Subcutaneous abdominal adipose tissue (tissue), 5 donors: ENCODE data around the gene NDUFA6.
"Not testable (repeated sequence)": the region's sequence is repeated elsewhere in the genome, so short reads cannot be mapped to it uniquely, and the experiment has no call there.

Experiments
- H3K27ac ChIP-seq: one replicate; pipeline ENCODE4 v1.7.0; 2013; ENCODE audit warnings: low read depth, mild to moderate bottlenecking, inconsistent platforms, low read length, moderate library complexity
- H3K27me3 ChIP-seq, 5 donors: one replicate each; pipeline ENCODE4 v1.7.0; 2013; ENCODE audit warnings: low read length in 5 of 5, inconsistent platforms in 1 of 5; ENCODE audit not compliant: control insufficient read depth in 5 of 5, insufficient read depth in 4 of 5
- H3K36me3 ChIP-seq, 5 donors: one replicate each; pipeline ENCODE4 v1.7.0; 2013; ENCODE audit warnings: low read length in 5 of 5; ENCODE audit not compliant: control insufficient read depth in 5 of 5, insufficient read depth in 5 of 5
- H3K4me1 ChIP-seq, 5 donors: one replicate each; pipeline ENCODE4 v1.7.0; 2013; ENCODE audit warnings: low read length in 5 of 5, mild to moderate bottlenecking in 3 of 5, moderate library complexity in 1 of 5; ENCODE audit not compliant: control insufficient read depth in 5 of 5, insufficient read depth in 5 of 5
- H3K4me3 ChIP-seq, 5 donors: one replicate each; pipeline ENCODE4 v1.7.0; 2013; ENCODE audit warnings: low read length in 5 of 5, low read depth in 1 of 5
- H3K9ac ChIP-seq, 5 donors: one replicate each; pipeline ENCODE4 v1.7.0; 2013; ENCODE audit warnings: low read length in 5 of 5, mild to moderate bottlenecking in 4 of 5, moderate library complexity in 3 of 5
- H3K9me3 ChIP-seq, 5 donors: one replicate each; pipeline ENCODE4 v1.7.0; 2013; ENCODE audit warnings: low read length in 5 of 5; ENCODE audit not compliant: control insufficient read depth in 5 of 5
- donor health status: healthy.
- donor health status: healthy.
- donor health status: healthy.
- donor health status: healthy.
- donor health status: healthy.

NDUFA6 gene

DNA sequence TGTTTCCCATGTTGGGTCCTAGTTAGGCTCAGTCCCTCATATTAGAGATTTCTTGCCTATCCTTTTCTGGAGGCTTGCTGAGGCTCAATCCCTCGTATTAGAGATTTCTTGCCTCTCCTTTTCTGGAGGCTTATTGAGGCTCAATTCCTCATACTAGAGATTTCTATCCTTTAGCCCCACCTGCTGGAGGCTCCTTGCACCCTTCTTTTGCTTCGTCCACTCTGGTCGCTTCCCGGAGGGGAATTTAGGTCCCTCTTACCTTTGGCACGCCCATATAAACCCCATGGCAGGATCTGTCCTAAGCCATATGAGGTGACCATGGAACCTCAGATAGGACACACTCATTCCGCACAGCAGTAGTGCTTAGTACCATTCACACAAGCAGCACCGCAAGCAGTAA lies 24.1 kb upstream of the NDUFA6 start:
- Histone ChIP-seq H3K27me3 (no peaks in the 10 kb centered on the region), H3K27ac (no peak overlapping the region), H3K9me3 (peaks cover 0 to 10% (median 9%) of the 10 kb centered on the region in 5 donors), H3K4me1 (peaks cover 2 to 12% (median 4%) of the 10 kb centered on the region in 5 donors), H3K36me3 (no peaks in the 10 kb centered on the region), H3K4me3 (no peak overlapping the region), H3K9ac (no peak overlapping the region)

DNA sequence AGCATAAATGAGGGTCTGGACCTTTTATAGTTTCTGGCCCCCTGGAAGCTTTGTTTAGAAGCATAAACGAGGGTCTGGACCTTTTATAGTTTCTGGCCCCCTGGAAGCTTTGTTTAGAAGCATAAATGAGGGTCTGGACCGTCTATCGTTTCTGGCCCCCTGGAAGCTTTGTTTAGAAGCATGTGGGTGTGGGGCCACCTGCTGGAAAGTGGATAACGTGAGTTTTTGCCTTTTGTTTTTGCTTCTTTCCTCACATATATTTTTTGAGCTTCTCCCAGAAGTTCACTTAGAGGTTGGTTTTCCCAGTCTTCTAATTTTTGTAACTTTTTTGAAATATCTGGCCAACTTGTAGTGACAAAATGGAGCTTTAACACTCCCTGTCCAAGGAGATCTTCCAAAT lies 22.2 kb upstream of the NDUFA6 start:
- H3K9me3 ChIP-seq = peaks cover 0 to 10% (median 9%) of the 10 kb centered on the region in 5 donors
- not testable (repeated sequence) for H3K9ac ChIP-seq, H3K27ac ChIP-seq, H3K36me3 ChIP-seq, H3K4me3 ChIP-seq, H3K27me3 ChIP-seq
- peaks cover 2 to 12% (median 4%) of the 10 kb centered on the region in 5 donors for H3K4me1 ChIP-seq

DNA sequence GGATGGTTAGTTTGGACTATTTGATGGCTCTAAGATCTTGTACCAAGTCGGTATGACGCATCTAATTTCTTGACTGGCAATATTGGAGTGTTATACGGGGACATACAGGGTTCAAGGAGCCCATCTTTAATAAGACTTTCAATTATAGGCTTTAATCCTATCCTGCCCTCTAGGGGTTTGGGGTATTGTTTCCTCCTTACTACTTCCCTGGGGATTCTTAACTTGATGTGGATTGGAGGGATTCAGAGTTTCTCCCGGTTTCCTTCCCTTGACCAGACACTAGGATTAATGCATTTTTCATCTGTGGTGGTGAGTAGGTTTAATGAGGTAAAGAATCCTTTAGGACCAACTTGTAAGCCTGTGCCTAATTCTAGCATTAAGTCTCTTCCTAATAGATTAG lies 21.2 kb upstream of the NDUFA6 start:
- no peaks in the 10 kb centered on the region for H3K36me3 ChIP-seq
- H3K4me1 ChIP-seq = peaks cover 1 to 5% (median 3%) of the 10 kb centered on the region in 5 donors
- H3K27ac ChIP-seq = no peak overlapping the region
- H3K9me3 ChIP-seq = peaks cover 0 to 10% (median 9%) of the 10 kb centered on the region in 5 donors
- H3K9ac ChIP-seq = no peak overlapping the region
- no peaks in the 10 kb centered on the region for H3K27me3 ChIP-seq
- H3K4me3 ChIP-seq = no peak overlapping the region

DNA sequence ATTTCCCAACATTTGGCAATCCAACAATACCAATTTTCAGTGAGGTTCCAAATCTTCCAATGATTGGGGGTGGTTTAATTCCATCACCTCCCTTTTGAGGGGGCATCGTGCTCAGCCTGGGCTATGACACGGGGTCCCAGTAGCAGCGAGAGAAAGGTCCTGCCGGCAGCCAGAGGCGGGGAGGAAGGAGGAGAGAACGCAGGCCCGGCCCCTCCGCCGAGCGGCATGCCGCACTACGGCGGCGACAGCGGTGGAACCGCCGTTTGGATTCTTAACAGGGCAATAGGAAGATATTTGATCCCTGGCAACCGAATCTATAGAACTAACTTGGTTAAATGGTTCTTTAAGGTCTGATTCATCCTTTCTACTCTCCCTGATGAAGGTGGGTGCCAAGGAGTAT lies 18.3 kb upstream of the NDUFA6 start:
- Histone ChIP-seq H3K27me3 (no peaks in the 10 kb centered on the region), H3K36me3 (no peaks in the 10 kb centered on the region), H3K4me3 (no peak overlapping the region), H3K9ac (no peak overlapping the region), H3K27ac (no peak overlapping the region), H3K9me3 (peaks cover 0 to 11% (median 9%) of the 10 kb centered on the region in 5 donors), H3K4me1 (no peaks in the 10 kb centered on the region)

DNA sequence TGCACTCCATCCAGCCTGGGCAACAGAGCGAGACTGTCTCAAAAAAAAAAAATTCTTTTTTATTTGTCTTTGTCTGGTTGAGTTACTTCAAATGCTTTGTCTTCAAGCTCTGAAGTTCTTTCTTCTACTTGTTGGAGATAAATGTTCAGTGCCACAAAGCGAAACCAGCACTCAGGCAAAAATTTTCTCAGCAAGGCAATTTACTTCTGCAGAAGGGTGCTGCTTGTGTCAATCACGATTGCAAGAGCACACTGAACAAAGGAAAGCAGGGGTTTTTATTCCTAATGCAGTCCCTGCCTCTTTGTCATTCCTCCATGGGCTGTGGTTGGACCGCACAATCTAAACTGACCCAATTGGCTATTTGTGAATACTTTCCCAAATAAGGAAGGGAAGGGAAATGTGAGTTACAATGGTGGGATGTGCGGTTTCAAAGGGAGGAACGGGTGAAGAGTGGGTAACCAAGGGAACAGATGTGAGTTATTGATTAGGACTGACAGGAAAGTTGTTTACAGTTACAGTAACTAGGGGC lies 13.8 kb upstream of the NDUFA6 start:
- not testable (repeated sequence) for H3K27ac ChIP-seq, H3K4me1 ChIP-seq, H3K36me3 ChIP-seq, H3K9ac ChIP-seq, H3K27me3 ChIP-seq, H3K4me3 ChIP-seq
- peaks cover 2 to 20% (median 18%) of the 10 kb centered on the region in 5 donors for H3K9me3 ChIP-seq

DNA sequence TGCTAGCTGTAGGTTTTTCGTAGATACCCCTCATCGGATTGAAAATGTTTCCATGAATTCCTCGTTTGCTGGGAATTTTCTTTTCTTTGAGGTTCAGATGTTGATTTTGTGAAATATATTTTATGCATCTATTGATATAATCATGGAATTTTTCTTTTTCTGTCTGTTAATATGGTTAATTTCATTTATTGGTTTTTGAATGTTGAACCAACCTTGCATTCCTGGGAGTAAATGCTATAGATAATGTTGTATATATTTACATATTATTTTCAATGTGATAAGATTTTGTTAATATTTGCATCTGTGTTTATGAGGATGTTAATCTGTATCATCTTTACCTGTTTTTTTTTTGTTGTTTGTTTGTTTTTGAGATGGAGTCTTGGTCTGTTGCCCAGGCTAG lies 10.6 kb upstream of the NDUFA6 start:
- Histone ChIP-seq H3K4me3 (no peak overlapping the region), H3K4me1 (no peaks in the 10 kb centered on the region), H3K9me3 (peaks cover 2 to 22% (median 18%) of the 10 kb centered on the region in 5 donors), H3K27me3 (no peaks in the 10 kb centered on the region), H3K27ac (no peak overlapping the region), H3K9ac (no peak overlapping the region), H3K36me3 (peaks cover 0 to 5% (median 0%) of the 10 kb centered on the region in 5 donors)

DNA sequence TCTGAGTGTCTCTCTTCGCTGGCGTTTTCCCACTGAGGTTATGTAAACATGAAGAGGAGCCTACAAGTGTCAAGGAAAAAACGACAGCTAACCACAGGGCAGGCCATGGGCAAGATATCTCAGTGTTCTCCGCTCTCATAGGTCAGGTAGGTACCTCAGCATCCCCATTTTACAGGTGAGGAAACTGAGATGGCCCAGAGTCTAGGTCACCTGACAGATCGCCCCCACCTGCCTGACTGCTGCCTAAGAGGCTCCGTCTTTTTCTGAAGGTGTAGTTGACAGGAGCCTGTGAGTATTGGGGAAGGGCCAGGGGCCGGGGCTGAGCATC lies 847 bp upstream of the NDUFA6 start:
- H3K4me1 ChIP-seq = peaks cover 0 to 27% (median 24%) of the 10 kb centered on the region in 5 donors
- H3K27ac ChIP-seq = peak overlapping the region; percentile 86
- H3K9ac ChIP-seq = peak overlapping the region; percentile 70 to 92 (median 83)
- no peaks in the 10 kb centered on the region for H3K27me3 ChIP-seq
- peaks cover 4 to 8% (median 7%) of the 10 kb centered on the region in 5 donors for H3K36me3 ChIP-seq
- H3K9me3 ChIP-seq = no peaks in the 10 kb centered on the region
- peak overlapping the region; percentile 56 to 99 (median 78) for H3K4me3 ChIP-seq

DNA sequence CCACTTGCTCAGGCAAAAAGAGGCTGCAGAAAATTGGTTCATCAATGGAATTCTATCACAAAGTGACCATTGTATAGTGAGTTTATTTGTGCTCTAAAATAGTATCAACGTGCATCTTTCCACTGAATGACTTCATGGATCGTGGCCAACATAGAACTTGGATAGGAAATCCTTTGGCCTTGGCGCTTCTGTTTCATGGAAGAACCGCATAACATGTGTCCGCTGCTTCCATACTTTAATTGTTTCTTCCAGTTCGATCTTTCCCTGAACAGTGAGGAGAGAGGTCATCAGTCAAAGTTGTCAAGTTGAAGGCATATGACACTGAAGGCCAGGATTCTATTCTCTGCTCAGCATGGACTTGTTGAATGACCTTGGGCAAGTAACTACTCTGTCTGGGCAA lies 4.5 kb downstream of the NDUFA6 start:
- H3K36me3 ChIP-seq = peaks cover 18 to 49% (median 37%) of the 10 kb centered on the region in 5 donors
- peaks cover 0 to 29% (median 15%) of the 10 kb centered on the region in 5 donors for H3K4me1 ChIP-seq
- no peak overlapping the region for H3K9ac ChIP-seq
- no peak overlapping the region for H3K27ac ChIP-seq
- H3K27me3 ChIP-seq = no peaks in the 10 kb centered on the region
- no peak overlapping the region for H3K4me3 ChIP-seq
- H3K9me3 ChIP-seq = no peaks in the 10 kb centered on the region

DNA sequence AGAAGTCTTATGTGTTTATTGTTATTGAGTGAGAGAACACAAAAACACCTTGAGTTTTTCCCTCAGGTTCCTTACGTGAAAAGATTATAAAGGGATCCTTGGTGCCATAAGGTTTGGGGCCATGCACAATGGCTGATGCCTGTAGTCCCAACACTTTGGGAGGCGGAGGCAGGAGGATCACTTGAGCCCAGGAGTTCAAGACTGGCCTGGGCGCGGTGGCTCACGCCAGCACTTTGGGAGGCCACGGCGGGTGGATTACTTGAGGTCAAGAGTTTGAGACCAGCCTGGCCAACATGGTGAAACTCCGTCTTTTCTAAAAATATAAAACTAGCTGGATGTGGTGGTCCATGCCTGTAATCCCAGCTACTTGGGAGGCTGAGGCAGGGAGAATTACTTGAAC lies 5.7 kb downstream of the NDUFA6 start:
- Histone ChIP-seq H3K4me1 (peaks cover 0 to 36% (median 22%) of the 10 kb centered on the region in 5 donors), H3K27me3 (no peaks in the 10 kb centered on the region), H3K4me3 (no peak overlapping the region), H3K36me3 (peaks cover 18 to 49% (median 37%) of the 10 kb centered on the region in 5 donors), H3K9ac (no peak overlapping the region), H3K27ac (no peak overlapping the region), H3K9me3 (no peaks in the 10 kb centered on the region)

DNA sequence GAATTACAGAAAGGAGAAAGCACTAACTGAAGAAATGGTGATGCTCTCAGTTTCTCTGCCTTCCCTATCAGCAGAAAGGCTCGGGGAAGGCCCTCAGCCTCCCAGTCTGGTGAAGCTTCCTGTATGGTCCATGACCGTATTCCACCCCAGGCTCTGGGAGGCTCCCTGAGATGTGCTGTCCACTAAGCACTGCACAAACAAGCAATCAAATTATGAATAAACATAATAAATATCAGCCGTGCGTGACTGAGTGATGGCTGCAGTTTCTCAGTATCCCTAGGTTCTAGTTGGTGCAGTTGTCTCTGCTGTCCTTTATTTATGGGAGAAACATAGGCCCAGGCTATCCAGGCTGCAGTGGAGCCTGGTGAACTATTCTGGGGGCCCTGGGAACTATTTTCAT lies 7.5 kb downstream of the NDUFA6 start:
- Histone ChIP-seq H3K36me3 (peaks cover 18 to 46% (median 38%) of the 10 kb centered on the region in 5 donors), H3K27me3 (no peaks in the 10 kb centered on the region), H3K9me3 (no peaks in the 10 kb centered on the region), H3K4me1 (peaks cover 7 to 35% (median 22%) of the 10 kb centered on the region in 5 donors), H3K9ac (no peak overlapping the region), H3K4me3 (no peak overlapping the region), H3K27ac (no peak overlapping the region)
